OCI-LY7 (cell line): Measurements from ENCODE around the gene TMEM167B. TPM values are rescaled to one million over a fixed set of nuclear protein-coding genes. Genes with fewer than 3 reads are reported as not detected.

Source experiments
- BruUV-seq: library from RNA; stranded (reverse); fragments of 400-500 nt; replicated peaks from 2 replicates; lab custom pipeline; 2021; lab: Mats Ljungman, UMichigan
- CTCF ChIA-PET: fragments of 300-600 bp; sonication (Branson Sonifier 250); formaldehyde crosslinking; loops from one replicate; lab custom pipeline; 2022; ENCODE audit warnings: antibody characterized with exemption; ENCODE audit not compliant: unreplicated experiment; lab: Charles Lee
- POLR2A ChIA-PET: fragments of 300-600 bp; sonication (Branson Sonifier 250); formaldehyde crosslinking; loops from one replicate; lab custom pipeline; 2022; ENCODE audit warnings: antibody characterized with exemption; lab: Charles Lee
- DNase-seq: peaks from one replicate; pipeline ENCODE4 v3.0.0-alpha.2; 2015; ENCODE audit warnings: low spot score
- H2AFZ ChIP-seq: fragments of 200-600 bp; sonication (generic), shearing (Covaris generic); 2 replicates; pipeline ENCODE4 v1.6.1; 2014; ENCODE audit warnings: mild to moderate bottlenecking, antibody characterized with exemption, low read length, moderate library complexity
- H3K27ac ChIP-seq: fragments of 200-600 bp; sonication (generic); 2 replicates; pipeline ENCODE4 v1.5.1; 2014; ENCODE audit warnings: mixed run types, low read depth, mild to moderate bottlenecking, moderate library complexity, low read length, inconsistent platforms; ENCODE audit not compliant: poor library complexity, severe bottlenecking
- H3K36me3 ChIP-seq: fragments of 200-600 bp; sonication (generic); 2 replicates; pipeline ENCODE4 v1.6.1; 2014; ENCODE audit warnings: mild to moderate bottlenecking, antibody characterized with exemption, low read length, moderate library complexity, mixed read lengths; ENCODE audit not compliant: insufficient read depth
- H3K4me1 ChIP-seq: fragments of 200-600 bp; sonication (generic); 2 replicates; pipeline ENCODE4 v1.5.1; 2014; ENCODE audit warnings: mild to moderate bottlenecking, low read length; ENCODE audit not compliant: insufficient read depth, poor library complexity, severe bottlenecking
- H3K4me2 ChIP-seq: fragments of 200-600 bp; sonication (generic); 2 replicates; pipeline ENCODE4 v1.6.1; 2014; ENCODE audit warnings: mild to moderate bottlenecking, low read length
- H3K4me3 ChIP-seq: fragments of 200-600 bp; sonication (generic); 2 replicates; pipeline ENCODE4 v1.5.1; 2014; ENCODE audit warnings: mild to moderate bottlenecking, low read depth, low read length; ENCODE audit not compliant: poor library complexity, severe bottlenecking
- H3K79me2 ChIP-seq: fragments of 200-600 bp; sonication (generic); 2 replicates; pipeline ENCODE4 v1.6.1; 2016; ENCODE audit warnings: low read depth, mild to moderate bottlenecking, low read length, moderate library complexity, mixed read lengths; ENCODE audit not compliant: insufficient read depth
- H3K9me2 ChIP-seq: fragments of 200-600 bp; sonication (generic); 2 replicates; pipeline ENCODE4 v1.6.1; 2016; ENCODE audit warnings: mild to moderate bottlenecking, low read length, mixed read lengths; ENCODE audit not compliant: insufficient read depth
- H3K9me3 ChIP-seq: fragments of 200-600 bp; sonication (generic); 2 replicates; pipeline ENCODE4 v1.6.1; 2014; ENCODE audit warnings: mild to moderate bottlenecking, mixed run types, low read length, mixed read lengths
- H4K20me1 ChIP-seq: fragments of 200-600 bp; sonication (generic); 2 replicates; pipeline ENCODE4 v1.6.1; 2014; ENCODE audit warnings: mild to moderate bottlenecking, antibody characterized with exemption, low read length, moderate library complexity, mixed read lengths; ENCODE audit not compliant: insufficient read depth
- CTCF ChIP-seq: fragments of 200-600 bp; sonication (generic); conservative IDR thresholded peaks from 2 replicates; pipeline ENCODE4 v1.5.1; 2014; ENCODE audit warnings: mild to moderate bottlenecking, antibody characterized with exemption, low read length, moderate library complexity, mixed read lengths
- EZH2phosphoT487 ChIP-seq: fragments of 200-600 bp; sonication (generic); IDR thresholded peaks from 2 replicates; pipeline ENCODE4 v1.6.1; 2018; ENCODE audit warnings: low read depth, borderline replicate concordance, mild to moderate bottlenecking, mixed run types, antibody characterized with exemption, low read length, moderate library complexity, mixed read lengths
- intact Hi-C: fragments of 100-400 bp; cut with micrococcal nuclease; formaldehyde crosslinking; loops from one replicate; pipeline ENCODE4 v1.10.0; 2022; ENCODE audit not compliant: unreplicated experiment
- total RNA-seq, 2 experiments: library from RNA; depleted of rRNA in 1 of 2; stranded (reverse); fragments of >200 nt in 1 of 2; shearing (Covaris generic) in 1 of 2; gene quantifications; 2 replicates each; pipeline ENCODE4 v1.2.3, GENCODE V29; 2014 to 2022

TMEM167B gene
- total RNA-seq, 2 experiments from 2014 or later: 12.3 to 21.2 TPM

GRCh38 chr1:109136766-109137165, 46.2 kb downstream of the TMEM167B start:
- TF ChIP-seq EZH2phosphoT487 (no peak), CTCF (no peak)
- ChIA-PET POLR2A (interaction anchor here (1.8 kb wide), 1 partner anchor 13 kb away, joined by 5 read pairs; no protein-coding TSS in a partner anchor), CTCF (no interaction called here)
- H2AFZ ChIP-seq: no peak overlapping the region
- H3K9me2 ChIP-seq: no peaks in the 10 kb centered on the region
- BruUV-seq: no TSS peak
- no peak overlapping the region for H3K27ac ChIP-seq
- H3K4me2 ChIP-seq: no peak overlapping the region
- H3K79me2 ChIP-seq: no peaks in the 10 kb centered on the region
- peaks cover 17% of the 10 kb centered on the region for H3K4me1 ChIP-seq
- H3K36me3 ChIP-seq: no peaks in the 10 kb centered on the region
- no peak overlapping the region for H3K4me3 ChIP-seq
- DNase-seq: no peak
- intact Hi-C loops: no loop called here
- H3K9me3 ChIP-seq: no peaks in the 10 kb centered on the region
- H4K20me1 ChIP-seq: no peaks in the 10 kb centered on the region

DNA sequence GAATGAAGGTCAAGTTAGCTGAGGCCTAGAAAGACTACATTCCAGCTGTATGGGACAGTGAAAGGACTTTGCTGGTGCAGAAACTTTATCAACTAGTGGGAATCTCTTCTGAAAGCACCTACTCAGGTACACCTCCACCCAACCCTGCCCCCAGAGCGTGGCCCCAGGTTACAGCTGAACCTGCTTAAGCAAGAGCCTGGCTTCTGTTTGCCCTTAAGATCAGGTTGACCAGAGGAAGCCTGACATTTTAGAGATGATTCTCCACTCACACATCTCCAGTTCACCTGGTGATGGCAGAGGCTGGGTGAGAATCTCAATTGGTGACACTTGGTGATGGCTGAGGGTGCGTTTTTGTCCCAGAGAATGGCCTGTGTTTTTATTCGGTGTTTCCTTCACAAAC, 47.4 kb downstream of the TMEM167B start:
- no peak overlapping the region for H3K27ac ChIP-seq
- H2AFZ ChIP-seq: no peak overlapping the region
- no peak overlapping the region for H3K4me2 ChIP-seq
- no peak overlapping the region for H3K4me3 ChIP-seq
- intact Hi-C loops: no loop called here
- ChIA-PET POLR2A (interaction anchor here (0.6 to 1.8 kb wide), 2 partner anchors 12 to 335 kb away, joined by 3 to 5 read pairs; no protein-coding TSS in a partner anchor), CTCF (no interaction called here)
- DNase-seq: no peak
- H3K36me3 ChIP-seq: no peaks in the 10 kb centered on the region
- no peaks in the 10 kb centered on the region for H3K9me2 ChIP-seq
- TF ChIP-seq CTCF (no peak), EZH2phosphoT487 (no peak)
- no TSS peak for BruUV-seq
- H3K79me2 ChIP-seq: no peaks in the 10 kb centered on the region
- no peaks in the 10 kb centered on the region for H3K9me3 ChIP-seq
- H4K20me1 ChIP-seq: no peaks in the 10 kb centered on the region
- peaks cover 17% of the 10 kb centered on the region for H3K4me1 ChIP-seq

- Histone ChIP-seq H3K27ac (no peak overlapping the region), H3K9me3 (no peaks in the 10 kb centered on the region), H3K4me2 (no peak overlapping the region), H4K20me1 (no peaks in the 10 kb centered on the region), H2AFZ (no peak overlapping the region), H3K36me3 (no peaks in the 10 kb centered on the region), H3K4me1 (peaks cover 16% of the 10 kb centered on the region), H3K79me2 (no peaks in the 10 kb centered on the region), H3K4me3 (no peak overlapping the region), H3K9me2 (no peaks in the 10 kb centered on the region)
- intact Hi-C loops: no loop called here
- TF ChIP-seq CTCF: no peak
- TF ChIP-seq EZH2phosphoT487: no peak
- ChIA-PET POLR2A (interaction anchor here (0.6 to 1.8 kb wide), 2 partner anchors 12 to 334 kb away, joined by 3 to 5 read pairs; no protein-coding TSS in a partner anchor), CTCF (no interaction called here)
- no peak for DNase-seq
- no TSS peak for BruUV-seq
Observed at GRCh38 chr1:109138358-109138757, 47.8 kb downstream of the TMEM167B start.
